Subcutaneous adipose tissue (tissue), 4 donors: Measurements from ENCODE around the gene ACBD3. TPM values are rescaled to one million over a fixed set of nuclear protein-coding genes. Genes with fewer than 3 reads are reported as not detected.

Experiments
- CTCF ChIP-seq: fragments of 450-650 bp; IDR thresholded peaks from one replicate; pipeline ENCODE4 v1.5.1; 2016; ENCODE audit warnings: low read depth, mild to moderate bottlenecking, control low read depth, antibody characterized with exemption, moderate library complexity
- total RNA-seq, 4 donors: library from RNA; depleted of rRNA; stranded (reverse); fragments of >200 nt; gene quantifications; one replicate each; pipeline ENCODE4 v1.1.0, GENCODE V29; 2016

The ACBD3 gene
- total RNA-seq, 4 donors from 2014 or later, result 40.1 to 56.6 (median 51.4) TPM

GRCh38 chr1:226199971-226200370, 13.4 kb upstream of the ACBD3 start:
- TF ChIP-seq CTCF, result no peak

- no peak for TF ChIP-seq CTCF
Measured at GRCh38 chr1:226195144-226195543, 8.6 kb upstream of the ACBD3 start.

- TF ChIP-seq CTCF, result no peak
Measured at GRCh38 chr1:226187380-226187779, 839 bp upstream of the ACBD3 start.

GRCh38 chr1:226187019-226187322, 430 bp upstream of the ACBD3 start:
- TF ChIP-seq CTCF, result no peak

GRCh38 chr1:226185141-226186036, 1.2 kb downstream of the ACBD3 start:
- TF ChIP-seq CTCF, result no peak

GRCh38 chr1:226181996-226182714, 4.4 kb downstream of the ACBD3 start:
- no peak for TF ChIP-seq CTCF

GRCh38 chr1:226176870-226177269, 9.7 kb downstream of the ACBD3 start:
- TF ChIP-seq CTCF, result no peak
